Prostate gland (tissue), 2 donors: ENCODE results near the gene TRPM4.

Experiments
- POLR2AphosphoS5 ChIP-seq: sonication (generic); formaldehyde crosslinking; IDR thresholded peaks from one replicate; pipeline ENCODE4 v1.6.1; 2017; ENCODE audit warnings: antibody characterized with exemption
- TF ChIP-seq, protein P1 (sequence below), 4 experiments: fragments of 200-600 bp in 2 of 4; fragments of 450-650 bp in 2 of 4; sonication (generic) in 2 of 4; IDR thresholded peaks; 1 replicate in 3 of 4; 2 replicates in 1 of 4; pipeline ENCODE4 v1.5.1; 2016 to 2019; ENCODE audit warnings: antibody characterized with exemption in 4 of 4, mild to moderate bottlenecking in 2 of 4, moderate library complexity in 2 of 4

DNA sequence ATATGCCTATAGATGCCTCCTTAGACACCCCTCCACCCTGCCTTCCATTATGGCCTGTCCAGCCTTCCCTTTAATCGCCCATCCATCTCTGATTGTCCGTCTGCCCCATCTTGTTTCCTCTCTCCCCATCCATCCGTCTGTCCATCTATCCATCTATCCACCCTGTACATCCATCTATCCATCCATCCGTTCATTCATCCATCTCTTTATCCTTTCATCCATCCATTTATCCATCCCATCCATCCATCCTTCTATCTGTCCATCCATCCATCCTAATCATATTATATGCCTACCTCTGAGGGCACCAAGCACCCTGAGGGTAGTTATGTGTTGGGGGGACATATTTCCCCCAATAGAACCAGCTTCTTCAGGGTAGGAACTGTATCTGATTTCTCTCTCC lies 23.1 kb downstream of the TRPM4 start:
- TF ChIP-seq, protein P1, sequence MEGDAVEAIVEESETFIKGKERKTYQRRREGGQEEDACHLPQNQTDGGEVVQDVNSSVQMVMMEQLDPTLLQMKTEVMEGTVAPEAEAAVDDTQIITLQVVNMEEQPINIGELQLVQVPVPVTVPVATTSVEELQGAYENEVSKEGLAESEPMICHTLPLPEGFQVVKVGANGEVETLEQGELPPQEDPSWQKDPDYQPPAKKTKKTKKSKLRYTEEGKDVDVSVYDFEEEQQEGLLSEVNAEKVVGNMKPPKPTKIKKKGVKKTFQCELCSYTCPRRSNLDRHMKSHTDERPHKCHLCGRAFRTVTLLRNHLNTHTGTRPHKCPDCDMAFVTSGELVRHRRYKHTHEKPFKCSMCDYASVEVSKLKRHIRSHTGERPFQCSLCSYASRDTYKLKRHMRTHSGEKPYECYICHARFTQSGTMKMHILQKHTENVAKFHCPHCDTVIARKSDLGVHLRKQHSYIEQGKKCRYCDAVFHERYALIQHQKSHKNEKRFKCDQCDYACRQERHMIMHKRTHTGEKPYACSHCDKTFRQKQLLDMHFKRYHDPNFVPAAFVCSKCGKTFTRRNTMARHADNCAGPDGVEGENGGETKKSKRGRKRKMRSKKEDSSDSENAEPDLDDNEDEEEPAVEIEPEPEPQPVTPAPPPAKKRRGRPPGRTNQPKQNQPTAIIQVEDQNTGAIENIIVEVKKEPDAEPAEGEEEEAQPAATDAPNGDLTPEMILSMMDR (IDR thresholded peaks at IDR 0.05), result no peak
- no peak for TF ChIP-seq POLR2AphosphoS5
